CD14-positive monocyte (primary cell): ENCODE measurements around the gene BEST4. TPM values are rescaled to one million over a fixed set of nuclear protein-coding genes. Genes with fewer than 3 reads are reported as not detected.

Experiments used
- DNase-seq, 3 donors: peaks; one replicate each; pipeline ENCODE4 v3.0.0-alpha.2; 2011 to 2022
- H2AFZ ChIP-seq: 2 replicates; pipeline ENCODE4 v1.6.0; 2012; ENCODE audit warnings: mild to moderate bottlenecking, low read depth, low read length, inconsistent platforms; ENCODE audit not compliant: insufficient read depth, poor library complexity, severe bottlenecking
- H3K27ac ChIP-seq, 2 donors: 1 replicate in 1 of 2; 2 replicates in 1 of 2; pipeline ENCODE4 v1.5.1; 2012 to 2013; ENCODE audit warnings: low read length in 2 of 2, control low read depth in 1 of 2, inconsistent platforms in 1 of 2, low read depth in 1 of 2, mild to moderate bottlenecking in 1 of 2
- H3K27me3 ChIP-seq, 2 donors: one replicate each; pipeline versions ENCODE4 v1.6.0 to v1.6.1; 2011 to 2013; ENCODE audit warnings: low read length in 2 of 2; ENCODE audit not compliant: control insufficient read depth in 2 of 2, insufficient read depth in 2 of 2
- H3K36me3 ChIP-seq, 2 donors: replicated peaks in 1 of 2; 1 replicate in 1 of 2; 2 replicates in 1 of 2; pipeline versions ENCODE4 v1.5.1 to v1.6.1; 2012 to 2013; ENCODE audit warnings: low read length in 2 of 2, control low read depth in 1 of 2, inconsistent platforms in 1 of 2, mild to moderate bottlenecking in 1 of 2; ENCODE audit not compliant: insufficient read depth in 2 of 2, control insufficient read depth in 1 of 2
- H3K4me1 ChIP-seq, 2 donors: 1 replicate in 1 of 2; 2 replicates in 1 of 2; pipeline versions ENCODE4 v1.5.1 to v1.6.1; 2012 to 2013; ENCODE audit warnings: low read length in 2 of 2, control low read depth in 1 of 2, inconsistent platforms in 1 of 2, mild to moderate bottlenecking in 1 of 2, moderate library complexity in 1 of 2; ENCODE audit not compliant: insufficient read depth in 2 of 2, control insufficient read depth in 1 of 2
- H3K4me2 ChIP-seq: replicated peaks from 2 replicates; pipeline ENCODE3; 2012; ENCODE audit warnings: low read length, moderate library complexity, mild to moderate bottlenecking; ENCODE audit not compliant: poor library complexity, severe bottlenecking; ENCODE audit errors: extremely low read depth
- H3K4me3 ChIP-seq, 3 experiments: fragments of 200-600 bp in 1 of 3; sonication (generic) in 1 of 3; replicated peaks in 1 of 3; 1 replicate in 2 of 3; 2 replicates in 1 of 3; pipeline ENCODE4 v1.5.1; 2011 to 2013; ENCODE audit warnings: low read length in 3 of 3, mild to moderate bottlenecking in 3 of 3, control low read depth in 2 of 3, low read depth in 2 of 3, inconsistent platforms in 1 of 3, moderate library complexity in 1 of 3
- H3K79me2 ChIP-seq: 2 replicates; pipeline ENCODE4 v1.6.0; 2012; ENCODE audit warnings: mild to moderate bottlenecking, control low read depth, inconsistent platforms, low read length, moderate library complexity; ENCODE audit not compliant: insufficient read depth
- H3K9ac ChIP-seq: 2 replicates; pipeline ENCODE4 v1.6.0; 2017; ENCODE audit warnings: low read length, mild to moderate bottlenecking; ENCODE audit not compliant: insufficient read depth, poor library complexity, severe bottlenecking
- H3K9me3 ChIP-seq, 2 donors: replicated peaks in 1 of 2; 1 replicate in 1 of 2; 2 replicates in 1 of 2; pipeline versions ENCODE4 v1.5.1 to v1.6.1; 2012 to 2013; ENCODE audit warnings: low read length in 2 of 2, control low read depth in 1 of 2; ENCODE audit not compliant: control insufficient read depth in 1 of 2, insufficient read depth in 1 of 2
- H4K20me1 ChIP-seq: 2 replicates; pipeline ENCODE4 v1.6.0; 2012; ENCODE audit warnings: mild to moderate bottlenecking, low read length, control low read depth, moderate library complexity; ENCODE audit not compliant: insufficient read depth
- H3K27ac Mint-ChIP-seq, 7 donors: one replicate each; pipeline ENCODE4 v1.8.0; 2020; ENCODE audit warnings: mild to moderate bottlenecking in 7 of 7, mixed read lengths in 7 of 7, moderate library complexity in 6 of 7, inconsistent platforms in 2 of 7
- H3K27me3 Mint-ChIP-seq, 3 donors: one replicate each; pipeline ENCODE4 v1.8.0; 2021 to 2022; ENCODE audit warnings: low read depth in 3 of 3, mild to moderate bottlenecking in 3 of 3, mixed read lengths in 3 of 3, moderate library complexity in 3 of 3, inconsistent platforms in 1 of 3
- H3K36me3 Mint-ChIP-seq, 2 donors: one replicate each; pipeline ENCODE4 v1.8.0; 2020; ENCODE audit warnings: mixed read lengths in 2 of 2, inconsistent platforms in 1 of 2, mild to moderate bottlenecking in 1 of 2
- H3K4me1 Mint-ChIP-seq: one replicate; pipeline ENCODE4 v1.8.0; 2020; ENCODE audit warnings: mild to moderate bottlenecking, mixed read lengths
- H3K4me3 Mint-ChIP-seq, 2 donors: one replicate each; pipeline ENCODE4 v1.8.0; 2020; ENCODE audit warnings: mild to moderate bottlenecking in 2 of 2, mixed read lengths in 2 of 2, moderate library complexity in 1 of 2
- H3K9me3 Mint-ChIP-seq, 7 donors: one replicate each; pipeline ENCODE4 v1.8.0; 2020 to 2022; ENCODE audit warnings: mixed read lengths in 7 of 7, mild to moderate bottlenecking in 6 of 7, moderate library complexity in 6 of 7, inconsistent platforms in 2 of 7
- WGBS: methylation state at CpG from one replicate; pipeline ENCODE4 v1.1.5; 2013; ENCODE audit warnings: missing lambda C conversion rate; ENCODE audit not compliant: insufficient coverage; 5-methylcytosine and 5-hydroxymethylcytosine counted together
- intact Hi-C, 2 donors: fragments of 100-400 bp; cut with micrococcal nuclease; formaldehyde crosslinking; loops; one replicate each; pipeline versions ENCODE4 v1.15.0 to v1.15.1; 2023
- polyA plus RNA-seq, 3 donors: library from polyadenylated mRNA; depleted of rRNA in 1 of 3; unstranded in 2 of 3; stranded (reverse) in 1 of 3; fragments of 300-500 nt in 2 of 3; fragments of >200 nt in 1 of 3; fragmentation: Illumina TruSeq in 2 of 3; gene quantifications; 1 replicate in 2 of 3; 2 replicates in 1 of 3; pipeline ENCODE4 v1.2.3, GENCODE V29; 2012 to 2021
- TF ChIP-seq, protein P1 (sequence below): fragments of 200-600 bp; IDR thresholded peaks from one replicate; pipeline ENCODE4 v1.8.0; 2022; ENCODE audit warnings: antibody characterized with exemption, mild to moderate bottlenecking

BEST4 gene
- polyA plus RNA-seq, 3 donors = 0.19 TPM; not detected in 2

DNA sequence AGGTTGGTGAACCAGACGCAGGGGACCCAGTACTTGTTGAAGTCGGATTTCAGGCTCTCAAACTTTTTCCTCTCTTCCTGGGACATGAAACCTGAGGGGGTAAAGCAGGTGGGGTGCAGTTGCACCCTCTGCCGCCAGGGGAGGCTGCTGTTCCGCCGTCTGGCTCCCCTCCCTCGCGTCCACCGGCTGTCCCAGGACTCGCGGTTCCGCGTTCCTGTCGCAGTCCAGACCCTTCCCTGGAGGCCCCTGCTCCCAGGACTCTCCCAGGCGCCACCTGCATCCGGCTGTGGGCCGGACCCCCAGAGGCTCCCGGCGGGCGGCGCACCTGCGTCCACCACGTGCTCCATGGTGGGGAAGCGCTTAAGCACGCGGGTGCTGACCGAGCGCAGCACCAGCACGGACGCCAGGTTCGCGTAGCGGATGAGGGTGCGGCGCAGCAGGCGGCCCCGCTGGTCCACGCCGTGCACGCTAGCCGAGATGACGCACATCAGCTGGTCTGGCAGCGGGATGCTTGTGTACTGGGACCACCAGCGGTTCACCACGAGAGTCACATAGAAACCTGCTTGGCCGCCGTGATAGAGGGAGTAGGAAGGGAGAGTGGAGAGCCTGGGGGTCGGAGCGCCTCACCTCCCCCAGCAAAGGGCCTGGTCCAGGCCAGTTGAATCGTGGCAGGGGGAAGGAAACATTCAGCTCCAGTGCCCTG lies 1.7 kb downstream of the BEST4 start:
- Histone ChIP-seq H2AFZ (peak overlapping the region; percentile 91), H3K4me3 (peak overlapping the region in 2 of 3 experiments; percentile 41 to 74), H3K4me2 (peak overlapping the region; percentile 83), H4K20me1 (peaks cover under 1% of the 10 kb centered on the region), H3K27me3 (peaks cover 0 to 3% of the 10 kb centered on the region in 2 donors), H3K27ac (no peak overlapping the region), H3K9me3 (no peaks in the 10 kb centered on the region), H3K4me1 (peaks cover 23 to 24% of the 10 kb centered on the region in 2 donors), H3K36me3 (peaks cover 0 to 6% of the 10 kb centered on the region in 2 donors), H3K9ac (peak overlapping the region; percentile 58), H3K79me2 (no peaks in the 10 kb centered on the region)
- intact Hi-C loops = loop anchor here (5.0 to 10.0 kb wide), 2 partner anchors 41 to 229 kb away; partner anchors contain the start of genes HECTD3 (in 1 of the 2) and UROD (in 1 of the 2)
- TF ChIP-seq, protein P1, sequence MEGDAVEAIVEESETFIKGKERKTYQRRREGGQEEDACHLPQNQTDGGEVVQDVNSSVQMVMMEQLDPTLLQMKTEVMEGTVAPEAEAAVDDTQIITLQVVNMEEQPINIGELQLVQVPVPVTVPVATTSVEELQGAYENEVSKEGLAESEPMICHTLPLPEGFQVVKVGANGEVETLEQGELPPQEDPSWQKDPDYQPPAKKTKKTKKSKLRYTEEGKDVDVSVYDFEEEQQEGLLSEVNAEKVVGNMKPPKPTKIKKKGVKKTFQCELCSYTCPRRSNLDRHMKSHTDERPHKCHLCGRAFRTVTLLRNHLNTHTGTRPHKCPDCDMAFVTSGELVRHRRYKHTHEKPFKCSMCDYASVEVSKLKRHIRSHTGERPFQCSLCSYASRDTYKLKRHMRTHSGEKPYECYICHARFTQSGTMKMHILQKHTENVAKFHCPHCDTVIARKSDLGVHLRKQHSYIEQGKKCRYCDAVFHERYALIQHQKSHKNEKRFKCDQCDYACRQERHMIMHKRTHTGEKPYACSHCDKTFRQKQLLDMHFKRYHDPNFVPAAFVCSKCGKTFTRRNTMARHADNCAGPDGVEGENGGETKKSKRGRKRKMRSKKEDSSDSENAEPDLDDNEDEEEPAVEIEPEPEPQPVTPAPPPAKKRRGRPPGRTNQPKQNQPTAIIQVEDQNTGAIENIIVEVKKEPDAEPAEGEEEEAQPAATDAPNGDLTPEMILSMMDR = peak; percentile 100
- WGBS = 1% methylated on average over 44 of the region's 49 CpGs
- peaks cover 7 to 14% (median 12%) of the 10 kb centered on the region in 3 donors for H3K27me3 Mint-ChIP-seq
- peaks cover 0 to 2% (median 0%) of the 10 kb centered on the region in 7 donors for H3K9me3 Mint-ChIP-seq
- peak; percentile 60 to 70 (median 70) for DNase-seq
- H3K4me3 Mint-ChIP-seq = peak overlapping the region; percentile 72 to 92
- peak overlapping the region in 4 of 7 donors; percentile 31 to 85 (median 64) for H3K27ac Mint-ChIP-seq
- peaks cover 8 to 12% of the 10 kb centered on the region in 2 donors for H3K36me3 Mint-ChIP-seq
- peaks cover 26% of the 10 kb centered on the region for H3K4me1 Mint-ChIP-seq

DNA sequence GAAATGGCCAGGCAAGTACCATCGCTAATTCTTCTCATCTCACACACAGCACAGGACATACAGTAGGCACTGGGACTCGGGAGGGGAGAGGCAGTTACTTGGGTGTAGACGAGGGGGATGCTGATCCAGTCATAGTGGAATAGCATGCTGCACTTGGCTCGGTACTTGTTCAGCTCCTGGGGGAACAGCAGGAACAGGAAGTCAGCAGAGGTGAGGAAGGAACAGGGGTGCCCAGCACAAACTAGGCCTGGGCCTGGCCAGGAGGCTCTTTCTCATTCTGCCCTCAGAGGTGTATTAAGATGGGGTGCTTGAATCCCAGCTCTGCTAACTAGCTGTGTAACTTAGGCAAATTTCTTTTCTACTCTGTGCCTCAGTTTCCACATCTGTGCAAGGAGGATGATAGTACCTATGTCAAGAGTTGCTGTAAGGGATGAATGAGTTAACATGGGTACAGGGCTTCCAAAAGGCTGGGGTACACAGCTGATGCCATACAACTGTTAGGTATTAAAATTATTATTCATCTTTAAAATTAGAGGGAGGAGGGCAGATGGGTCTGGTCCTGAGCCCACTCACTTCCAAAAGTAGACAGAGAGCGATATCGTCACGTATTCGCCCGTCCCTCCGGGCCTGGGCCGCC lies 2.4 kb downstream of the BEST4 start:
- Histone ChIP-seq H3K4me1 (peaks cover 23 to 24% of the 10 kb centered on the region in 2 donors), H3K79me2 (no peaks in the 10 kb centered on the region), H3K36me3 (peaks cover 0 to 12% of the 10 kb centered on the region in 2 donors), H3K9ac (no peak overlapping the region), H4K20me1 (peaks cover 8% of the 10 kb centered on the region), H3K27me3 (peaks cover 0 to 3% of the 10 kb centered on the region in 2 donors), H3K27ac (no peak overlapping the region), H3K4me3 (peak overlapping the region in 2 of 3 experiments; percentile 41 to 74), H2AFZ (peak overlapping the region; percentile 91), H3K9me3 (no peaks in the 10 kb centered on the region), H3K4me2 (peak overlapping the region; percentile 83)
- Mint-ChIP-seq H3K4me1 (peaks cover 26% of the 10 kb centered on the region), H3K36me3 (peaks cover 15 to 18% of the 10 kb centered on the region in 2 donors), H3K9me3 (peaks cover 0 to 2% (median 0%) of the 10 kb centered on the region in 7 donors), H3K4me3 (peak overlapping the region; percentile 72 to 92), H3K27ac (peak overlapping the region in 3 of 7 donors; percentile 30 to 45 (median 31)), H3K27me3 (peaks cover 7 to 15% (median 12%) of the 10 kb centered on the region in 3 donors)
- TF ChIP-seq, protein P1 = no peak
- no peak for DNase-seq
- intact Hi-C loops = loop anchor here (5.0 to 10.0 kb wide), 2 partner anchors 42 to 229 kb away; partner anchors contain the start of genes HECTD3 (in 1 of the 2) and UROD (in 1 of the 2)
- 11% methylated on average over 6 of the region's 11 CpGs for WGBS
